Natural killer cell (primary cell): ENCODE results near the gene ZSWIM6. TPM values are rescaled to one million over a fixed set of nuclear protein-coding genes. Genes with fewer than 3 reads are reported as not detected.

Source experiments
- ATAC-seq, 3 donors: fragments of 150-1000 bp in 2 of 3; fragments of 200-7000 bp in 1 of 3; cut with Tn5 transposase; 1 replicate in 1 of 3; 2 replicates in 2 of 3; pipeline ENCODE4 v1.10.0; 2021; ENCODE audit warnings: mild to moderate bottlenecking in 2 of 3, moderate library complexity in 2 of 3
- DNase-seq, 2 donors: peaks; one replicate each; pipeline versions ENCODE4 v3.0.0 to v3.0.0-alpha.2; 2013 to 2021; ENCODE audit warnings: mixed read lengths in 1 of 2
- H3K27ac ChIP-seq: one replicate; pipeline ENCODE4 v1.5.1; 2013; ENCODE audit warnings: mild to moderate bottlenecking, low read length
- H3K27me3 ChIP-seq: one replicate; pipeline ENCODE4 v1.6.1; 2013; ENCODE audit warnings: low read length; ENCODE audit not compliant: control insufficient read depth, insufficient read depth
- H3K36me3 ChIP-seq: one replicate; pipeline ENCODE4 v1.6.1; 2013; ENCODE audit warnings: low read length; ENCODE audit not compliant: control insufficient read depth, insufficient read depth
- H3K4me1 ChIP-seq: one replicate; pipeline ENCODE4 v1.6.1; 2013; ENCODE audit warnings: low read length; ENCODE audit not compliant: control insufficient read depth, insufficient read depth
- H3K4me3 ChIP-seq: one replicate; pipeline ENCODE4 v1.5.1; 2013; ENCODE audit warnings: low read length
- H3K9me3 ChIP-seq: one replicate; pipeline ENCODE4 v1.6.1; 2013; ENCODE audit warnings: low read length; ENCODE audit not compliant: control insufficient read depth, insufficient read depth
- H3K27ac Mint-ChIP-seq, 2 donors: one replicate each; pipeline ENCODE4 v1.8.0; 2022; ENCODE audit warnings: mild to moderate bottlenecking in 2 of 2, mixed read lengths in 2 of 2, moderate library complexity in 1 of 2
- H3K27me3 Mint-ChIP-seq, 2 donors: one replicate each; pipeline ENCODE4 v1.8.0; 2022; ENCODE audit warnings: low read depth in 2 of 2, mixed read lengths in 2 of 2
- H3K36me3 Mint-ChIP-seq: one replicate; pipeline ENCODE4 v1.8.0; 2022; ENCODE audit warnings: mixed read lengths
- H3K4me1 Mint-ChIP-seq, 2 donors: one replicate each; pipeline ENCODE4 v1.8.0; 2022; ENCODE audit warnings: mixed read lengths in 2 of 2
- H3K4me3 Mint-ChIP-seq: one replicate; pipeline ENCODE4 v1.8.0; 2022; ENCODE audit warnings: mild to moderate bottlenecking, moderate library complexity, mixed read lengths
- H3K9me3 Mint-ChIP-seq, 2 donors: one replicate each; pipeline ENCODE4 v1.8.0; 2022; ENCODE audit warnings: mixed read lengths in 2 of 2
- CTCF ChIP-seq: fragments of 200-600 bp; IDR thresholded peaks from one replicate; pipeline ENCODE4 v1.8.0; 2022; ENCODE audit warnings: antibody characterized with exemption
- WGBS: methylation state at CpG from one replicate; pipeline ENCODE4 v1.1.7; 2013; ENCODE audit warnings: missing lambda C conversion rate; ENCODE audit not compliant: insufficient coverage; 5-methylcytosine and 5-hydroxymethylcytosine counted together
- intact Hi-C: fragments of 100-400 bp; cut with micrococcal nuclease; formaldehyde crosslinking; loops from one replicate; pipeline ENCODE4 v1.14.2; 2022
- total RNA-seq, 4 donors: library from RNA; stranded (reverse); fragments of 120-200 nt in 1 of 4; gene quantifications; one replicate each; pipeline versions ENCODE4 v1.2.3 to v1.2.4, GENCODE V29; 2013 to 2022

The ZSWIM6 gene
- total RNA-seq, 3 donors from 2014 or later (not counting 1 experiment from before 2014, with no cell fraction given) = 8.7 to 11.4 (median 10.5) TPM

DNA sequence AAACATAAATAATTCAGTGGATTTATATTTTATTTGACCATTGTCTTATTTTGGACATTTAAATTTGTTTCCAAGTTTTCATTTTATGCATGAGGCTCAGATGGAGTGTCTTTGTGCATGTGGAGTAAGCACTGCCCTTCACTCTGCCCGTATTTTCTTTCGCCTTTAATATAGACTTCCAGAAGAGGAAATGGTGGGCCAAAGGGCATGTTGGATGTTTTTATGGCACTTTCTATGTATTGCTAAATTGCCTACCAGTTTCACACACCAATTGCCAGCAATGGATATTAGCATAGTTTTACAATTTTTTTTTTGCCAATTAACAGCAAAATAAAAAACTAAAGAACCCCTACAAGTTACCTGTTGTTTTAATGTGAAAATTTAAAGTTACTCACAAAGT is 38.4 kb downstream of the ZSWIM6 start:
- Histone ChIP-seq H3K9me3 (no peaks in the 10 kb centered on the region), H3K4me1 (no peaks in the 10 kb centered on the region), H3K27ac (no peak overlapping the region), H3K36me3 (no peaks in the 10 kb centered on the region), H3K27me3 (no peaks in the 10 kb centered on the region), H3K4me3 (no peak overlapping the region)
- DNase-seq (no peak), ATAC-seq (no peak)
- no peaks in the 10 kb centered on the region for H3K27me3 Mint-ChIP-seq
- intact Hi-C loops = no loop called here
- peaks cover 5 to 15% of the 10 kb centered on the region in 2 donors for H3K4me1 Mint-ChIP-seq
- H3K9me3 Mint-ChIP-seq = no peaks in the 10 kb centered on the region
- H3K36me3 Mint-ChIP-seq = peaks cover 5% of the 10 kb centered on the region
- H3K27ac Mint-ChIP-seq = no peak overlapping the region
- H3K4me3 Mint-ChIP-seq = no peak overlapping the region
- TF ChIP-seq CTCF = no peak
- WGBS = 100% methylated on average over 1 of the region's 2 CpGs

DNA sequence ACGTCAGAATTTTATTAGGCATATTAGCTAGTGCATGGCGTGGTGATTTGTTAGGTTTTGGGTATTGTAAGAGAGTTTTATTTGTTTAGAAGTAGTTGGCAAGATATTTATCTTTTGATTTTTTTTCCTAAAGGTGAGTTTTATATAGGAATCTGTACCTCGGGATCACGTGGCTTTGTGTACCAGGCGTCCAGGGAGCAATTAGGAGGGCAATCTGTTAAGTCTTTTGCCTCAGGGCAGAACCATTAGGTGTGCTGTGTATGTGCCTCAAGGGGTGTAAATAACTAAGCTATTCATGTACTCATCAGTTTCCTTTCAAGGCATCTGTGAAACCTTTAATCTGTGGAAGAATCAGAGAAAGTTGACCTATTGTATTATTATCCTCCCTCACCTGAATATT is 39.4 kb downstream of the ZSWIM6 start:
- Histone ChIP-seq H3K9me3 (no peaks in the 10 kb centered on the region), H3K4me3 (no peak overlapping the region), H3K27ac (no peak overlapping the region), H3K27me3 (no peaks in the 10 kb centered on the region), H3K4me1 (no peaks in the 10 kb centered on the region), H3K36me3 (no peaks in the 10 kb centered on the region)
- peaks cover 5% of the 10 kb centered on the region for H3K36me3 Mint-ChIP-seq
- no peak for ATAC-seq
- H3K27me3 Mint-ChIP-seq = no peaks in the 10 kb centered on the region
- no peaks in the 10 kb centered on the region for H3K9me3 Mint-ChIP-seq
- DNase-seq = no peak
- H3K4me3 Mint-ChIP-seq = no peak overlapping the region
- intact Hi-C loops = no loop called here
- 95% methylated on average over 5 of the region's 5 CpGs for WGBS
- H3K4me1 Mint-ChIP-seq = peaks cover 0 to 5% of the 10 kb centered on the region in 2 donors
- no peak for TF ChIP-seq CTCF
- H3K27ac Mint-ChIP-seq = no peak overlapping the region

- Histone ChIP-seq H3K36me3 (no peaks in the 10 kb centered on the region), H3K27me3 (no peaks in the 10 kb centered on the region), H3K27ac (no peak overlapping the region), H3K4me3 (no peak overlapping the region), H3K4me1 (no peaks in the 10 kb centered on the region), H3K9me3 (no peaks in the 10 kb centered on the region)
- Mint-ChIP-seq H3K27me3 (no peaks in the 10 kb centered on the region), H3K36me3 (peaks cover 5% of the 10 kb centered on the region), H3K9me3 (no peaks in the 10 kb centered on the region), H3K27ac (no peak overlapping the region), H3K4me3 (no peak overlapping the region), H3K4me1 (peaks cover 0 to 10% of the 10 kb centered on the region in 2 donors)
- ATAC-seq = no peak
- TF ChIP-seq CTCF = no peak
- WGBS = 94% methylated on average over 2 of the region's 2 CpGs
- no peak for DNase-seq
- intact Hi-C loops = no loop called here
Observed at GRCh38 chr5:61379677-61380076, 47.6 kb downstream of the ZSWIM6 start.

DNA sequence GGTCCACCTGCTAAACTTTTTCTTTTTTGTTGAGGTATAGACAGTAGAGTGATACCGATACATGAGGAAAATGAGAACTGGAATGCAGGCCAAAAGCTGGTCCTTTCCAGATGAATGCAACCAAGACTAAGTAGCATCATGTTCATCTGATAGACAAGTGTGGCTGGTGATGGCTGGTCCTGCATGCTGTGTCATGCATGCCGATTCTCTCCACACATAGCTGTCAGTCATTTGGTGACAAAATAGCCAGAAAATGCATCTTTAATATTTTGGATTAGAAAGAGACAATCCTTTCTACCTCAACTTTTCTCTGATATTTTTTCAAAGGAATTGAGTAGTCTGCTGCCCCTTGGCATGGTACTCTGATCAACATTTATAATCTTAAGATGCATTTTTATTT is 49.9 kb downstream of the ZSWIM6 start:
- no peak overlapping the region for H3K27ac Mint-ChIP-seq
- DNase-seq (no peak), ATAC-seq (no peak)
- Histone ChIP-seq H3K27me3 (no peaks in the 10 kb centered on the region), H3K4me1 (no peaks in the 10 kb centered on the region), H3K9me3 (no peaks in the 10 kb centered on the region), H3K27ac (no peak overlapping the region), H3K36me3 (no peaks in the 10 kb centered on the region), H3K4me3 (no peak overlapping the region)
- no peaks in the 10 kb centered on the region for H3K9me3 Mint-ChIP-seq
- H3K4me1 Mint-ChIP-seq = peaks cover 4 to 5% of the 10 kb centered on the region in 2 donors
- intact Hi-C loops = no loop called here
- H3K36me3 Mint-ChIP-seq = no peaks in the 10 kb centered on the region
- WGBS = 90% methylated on average over 2 of the region's 2 CpGs
- no peak overlapping the region for H3K4me3 Mint-ChIP-seq
- no peaks in the 10 kb centered on the region for H3K27me3 Mint-ChIP-seq
- TF ChIP-seq CTCF = no peak
